ENCODE results near the gene GREM2.

Gene GREM2

GRCh38 chr1:240610636-240611035 lies 1.3 kb downstream of the GREM2 start:
- Histone ChIP-seq H3K27me3 (ENCODE audit: control insufficient read depth, insufficient read depth, low read length) (peaks cover 27% of the 10 kb centered on the region), H3K9me3 (ENCODE audit: control insufficient read depth, insufficient read depth, low read length) (no peaks in the 10 kb centered on the region), H3K4me1 (ENCODE audit: control insufficient read depth, insufficient read depth, low read length) (peaks cover 61% of the 10 kb centered on the region), H3K36me3 (ENCODE audit: control insufficient read depth, insufficient read depth, low read length) (no peaks in the 10 kb centered on the region), H3K9ac (ENCODE audit: low read depth, low read length) (no peak overlapping the region), H3K4me3 (ENCODE audit: low read depth, low read length) (no peak overlapping the region), H3K27ac (ENCODE audit: low read depth, low read length) (no peak overlapping the region)

- Histone ChIP-seq H3K27ac (ENCODE audit: low read depth, low read length) (no peak overlapping the region), H3K9me3 (ENCODE audit: control insufficient read depth, insufficient read depth, low read length) (no peaks in the 10 kb centered on the region), H3K4me1 (ENCODE audit: control insufficient read depth, insufficient read depth, low read length) (peaks cover 53% of the 10 kb centered on the region), H3K36me3 (ENCODE audit: control insufficient read depth, insufficient read depth, low read length) (no peaks in the 10 kb centered on the region), H3K27me3 (ENCODE audit: control insufficient read depth, insufficient read depth, low read length) (peaks cover 27% of the 10 kb centered on the region), H3K4me3 (ENCODE audit: low read depth, low read length) (no peak overlapping the region), H3K9ac (ENCODE audit: low read depth, low read length) (no peak overlapping the region)
These were observed 2.4 kb downstream of the GREM2 start for GRCh38 chr1:240609527-240610060.

GRCh38 chr1:240608707-240609106 lies 3.2 kb downstream of the GREM2 start:
- no peaks in the 10 kb centered on the region for H3K9me3 ChIP-seq (ENCODE audit: control insufficient read depth, insufficient read depth, low read length)
- no peak overlapping the region for H3K27ac ChIP-seq (ENCODE audit: low read depth, low read length)
- H3K4me1 ChIP-seq (ENCODE audit: control insufficient read depth, insufficient read depth, low read length), result peaks cover 49% of the 10 kb centered on the region
- no peak overlapping the region for H3K9ac ChIP-seq (ENCODE audit: low read depth, low read length)
- H3K36me3 ChIP-seq (ENCODE audit: control insufficient read depth, insufficient read depth, low read length), result no peaks in the 10 kb centered on the region
- H3K4me3 ChIP-seq (ENCODE audit: low read depth, low read length), result no peak overlapping the region
- peaks cover 27% of the 10 kb centered on the region for H3K27me3 ChIP-seq (ENCODE audit: control insufficient read depth, insufficient read depth, low read length)

GRCh38 chr1:240607006-240607405 lies 4.9 kb downstream of the GREM2 start:
- no peak overlapping the region for H3K27ac ChIP-seq (ENCODE audit: low read depth, low read length)
- H3K4me1 ChIP-seq (ENCODE audit: control insufficient read depth, insufficient read depth, low read length), result peaks cover 32% of the 10 kb centered on the region
- H3K9me3 ChIP-seq (ENCODE audit: control insufficient read depth, insufficient read depth, low read length), result no peaks in the 10 kb centered on the region
- no peak overlapping the region for H3K9ac ChIP-seq (ENCODE audit: low read depth, low read length)
- peaks cover 23% of the 10 kb centered on the region for H3K27me3 ChIP-seq (ENCODE audit: control insufficient read depth, insufficient read depth, low read length)
- H3K4me3 ChIP-seq (ENCODE audit: low read depth, low read length), result no peak overlapping the region
- H3K36me3 ChIP-seq (ENCODE audit: control insufficient read depth, insufficient read depth, low read length), result no peaks in the 10 kb centered on the region

- Histone ChIP-seq H3K9me3 (ENCODE audit: control insufficient read depth, insufficient read depth, low read length) (no peaks in the 10 kb centered on the region), H3K27me3 (ENCODE audit: control insufficient read depth, insufficient read depth, low read length) (no peaks in the 10 kb centered on the region), H3K4me3 (ENCODE audit: low read depth, low read length) (no peak overlapping the region), H3K9ac (ENCODE audit: low read depth, low read length) (no peak overlapping the region), H3K4me1 (ENCODE audit: control insufficient read depth, insufficient read depth, low read length) (no peaks in the 10 kb centered on the region), H3K27ac (ENCODE audit: low read depth, low read length) (no peak overlapping the region), H3K36me3 (ENCODE audit: control insufficient read depth, insufficient read depth, low read length) (no peaks in the 10 kb centered on the region)
These were observed 9.8 kb downstream of the GREM2 start for GRCh38 chr1:240602189-240602588.

GRCh38 chr1:240599830-240600229 lies 12.1 kb downstream of the GREM2 start:
- Histone ChIP-seq H3K4me1 (ENCODE audit: control insufficient read depth, insufficient read depth, low read length) (0 out of 2 replicates have a peak, but pooled peaks cover 4% of the 10 kb centered on the region), H3K9ac (ENCODE audit: low read depth, low read length) (no peak overlapping the region)

GRCh38 chr1:240599299-240599698 lies 12.7 kb downstream of the GREM2 start:
- Histone ChIP-seq H3K9me3 (ENCODE audit: control insufficient read depth, insufficient read depth, low read length) (no peaks in the 10 kb centered on the region), H3K27ac (ENCODE audit: low read depth, low read length) (no peak overlapping the region), H3K27me3 (ENCODE audit: control insufficient read depth, insufficient read depth, low read length) (no peaks in the 10 kb centered on the region), H3K4me1 (ENCODE audit: control insufficient read depth, insufficient read depth, low read length) (0 out of 2 replicates have a peak, but pooled peaks cover 4% of the 10 kb centered on the region), H3K9ac (ENCODE audit: low read depth, low read length) (no peak overlapping the region), H3K36me3 (ENCODE audit: control insufficient read depth, insufficient read depth, low read length) (no peaks in the 10 kb centered on the region), H3K4me3 (ENCODE audit: low read depth, low read length) (no peak overlapping the region)

More at GRCh38 chr1:240599830-240600229, 12.1 kb downstream of the GREM2 start:
- no peaks in the 10 kb centered on the region for H3K9me3 ChIP-seq (ENCODE audit: control insufficient read depth, insufficient read depth, low read length)
- no peaks in the 10 kb centered on the region for H3K27me3 ChIP-seq (ENCODE audit: control insufficient read depth, insufficient read depth, low read length)
- H3K27ac ChIP-seq (ENCODE audit: low read depth, low read length), result no peak overlapping the region
- no peak overlapping the region for H3K4me3 ChIP-seq (ENCODE audit: low read depth, low read length)
- no peaks in the 10 kb centered on the region for H3K36me3 ChIP-seq (ENCODE audit: control insufficient read depth, insufficient read depth, low read length)

- H3K27ac ChIP-seq (ENCODE audit: low read depth, low read length), result no peak overlapping the region
- H3K9me3 ChIP-seq (ENCODE audit: control insufficient read depth, insufficient read depth, low read length), result no peaks in the 10 kb centered on the region
- no peaks in the 10 kb centered on the region for H3K27me3 ChIP-seq (ENCODE audit: control insufficient read depth, insufficient read depth, low read length)
- H3K9ac ChIP-seq (ENCODE audit: low read depth, low read length), result no peak overlapping the region
- no peak overlapping the region for H3K4me3 ChIP-seq (ENCODE audit: low read depth, low read length)
- no peaks in the 10 kb centered on the region for H3K36me3 ChIP-seq (ENCODE audit: control insufficient read depth, insufficient read depth, low read length)
- H3K4me1 ChIP-seq (ENCODE audit: control insufficient read depth, insufficient read depth, low read length), result 0 out of 2 replicates have a peak, but pooled peaks cover 4% of the 10 kb centered on the region
These were observed 13.5 kb downstream of the GREM2 start for GRCh38 chr1:240598216-240599001.

- Histone ChIP-seq H3K27me3 (ENCODE audit: control insufficient read depth, insufficient read depth, low read length) (no peaks in the 10 kb centered on the region), H3K4me3 (ENCODE audit: low read depth, low read length) (no peak overlapping the region), H3K9me3 (ENCODE audit: control insufficient read depth, insufficient read depth, low read length) (no peaks in the 10 kb centered on the region), H3K27ac (ENCODE audit: low read depth, low read length) (peak overlapping the region; percentile 44), H3K36me3 (ENCODE audit: control insufficient read depth, insufficient read depth, low read length) (no peaks in the 10 kb centered on the region), H3K9ac (ENCODE audit: low read depth, low read length) (no peak overlapping the region), H3K4me1 (ENCODE audit: control insufficient read depth, insufficient read depth, low read length) (0 out of 2 replicates have a peak, but pooled peaks cover 4% of the 10 kb centered on the region)
These were observed 14.7 kb downstream of the GREM2 start for GRCh38 chr1:240597153-240597745.

- 0 out of 2 replicates have a peak, but pooled peaks cover 4% of the 10 kb centered on the region for H3K4me1 ChIP-seq (ENCODE audit: control insufficient read depth, insufficient read depth, low read length)
- H3K36me3 ChIP-seq (ENCODE audit: control insufficient read depth, insufficient read depth, low read length), result no peaks in the 10 kb centered on the region
These were observed 16.5 kb downstream of the GREM2 start for GRCh38 chr1:240595476-240595875.

GRCh38 chr1:240591564-240591963 lies 20.4 kb downstream of the GREM2 start:
- H3K27me3 ChIP-seq (ENCODE audit: control insufficient read depth, insufficient read depth, low read length), result no peaks in the 10 kb centered on the region
- H3K4me3 ChIP-seq (ENCODE audit: low read depth, low read length), result no peak overlapping the region
- no peaks in the 10 kb centered on the region for H3K36me3 ChIP-seq (ENCODE audit: control insufficient read depth, insufficient read depth, low read length)
- no peaks in the 10 kb centered on the region for H3K9me3 ChIP-seq (ENCODE audit: control insufficient read depth, insufficient read depth, low read length)
- no peaks in the 10 kb centered on the region for H3K4me1 ChIP-seq (ENCODE audit: control insufficient read depth, insufficient read depth, low read length)
- H3K27ac ChIP-seq (ENCODE audit: low read depth, low read length), result no peak overlapping the region
- no peak overlapping the region for H3K9ac ChIP-seq (ENCODE audit: low read depth, low read length)

More at GRCh38 chr1:240595476-240595875, 16.5 kb downstream of the GREM2 start:
- no peak overlapping the region for H3K9ac ChIP-seq (ENCODE audit: low read depth, low read length)
- no peak overlapping the region for H3K4me3 ChIP-seq (ENCODE audit: low read depth, low read length)
- H3K27ac ChIP-seq (ENCODE audit: low read depth, low read length), result no peak overlapping the region
- no peaks in the 10 kb centered on the region for H3K27me3 ChIP-seq (ENCODE audit: control insufficient read depth, insufficient read depth, low read length)
- no peaks in the 10 kb centered on the region for H3K9me3 ChIP-seq (ENCODE audit: control insufficient read depth, insufficient read depth, low read length)

All from HUES48 (cell line).